IMR-90 (cell line): ENCODE data around the gene TMED4. TPM values are rescaled to one million over a fixed set of nuclear protein-coding genes. Genes with fewer than 3 reads are reported as not detected.

Experiments used
- ATAC-seq: fragments of 200-7000 bp; cut with Tn5 transposase; 2 replicates; pipeline ENCODE4 v1.9.1; 2020; ENCODE audit warnings: low read depth, mild to moderate bottlenecking, moderate library complexity
- BruUV-seq: library from RNA; stranded (reverse); fragments of 400-500 nt; replicated peaks from 2 replicates; lab custom pipeline; 2021; lab: Mats Ljungman, UMichigan
- CTCF ChIA-PET: fragments of 300-600 bp; formaldehyde crosslinking; extraction: SDS; loops from one replicate; lab custom pipeline; 2021; ENCODE audit warnings: antibody characterized with exemption; lab: Yijun Ruan, JAX
- POLR2A ChIA-PET: fragments of 300-600 bp; sonication (Branson Sonifier 250); formaldehyde crosslinking; loops from one replicate; lab custom pipeline; 2022; ENCODE audit warnings: antibody characterized with exemption; ENCODE audit not compliant: unreplicated experiment; lab: Charles Lee
- DNase-seq: peaks from one replicate; pipeline ENCODE4 v3.0.0; 2013
- H2AFZ ChIP-seq: replicated peaks from 2 replicates; pipeline ENCODE3; 2013; ENCODE audit warnings: low read length, mild to moderate bottlenecking; ENCODE audit not compliant: poor library complexity
- H2AK5ac ChIP-seq: 2 replicates; pipeline ENCODE4 v1.6.1; 2013; ENCODE audit warnings: low read depth, low read length, inconsistent platforms
- H2AK9ac ChIP-seq: replicated peaks from 2 replicates; pipeline ENCODE3; 2013; ENCODE audit warnings: mild to moderate bottlenecking, low read depth, low read length, moderate library complexity; ENCODE audit not compliant: poor library complexity
- H2BK120ac ChIP-seq: 2 replicates; pipeline ENCODE4 v1.6.1; 2013; ENCODE audit warnings: low read depth, low read length, inconsistent platforms
- H2BK15ac ChIP-seq: 3 replicates; pipeline ENCODE4 v1.6.1; 2013; ENCODE audit warnings: low read depth, low read length, inconsistent platforms
- H2BK20ac ChIP-seq: 2 replicates; pipeline ENCODE4 v1.6.1; 2013; ENCODE audit warnings: low read depth, mild to moderate bottlenecking, inconsistent platforms, low read length, moderate library complexity
- H2BK5ac ChIP-seq: 2 replicates; pipeline ENCODE4 v1.6.1; 2013; ENCODE audit warnings: mild to moderate bottlenecking, low read depth, low read length, inconsistent platforms; ENCODE audit not compliant: poor library complexity, severe bottlenecking
- H3K14ac ChIP-seq: replicated peaks from 2 replicates; pipeline ENCODE4 v1.6.1; 2013; ENCODE audit warnings: low read depth, low read length, inconsistent platforms
- H3K18ac ChIP-seq: 2 replicates; pipeline ENCODE4 v1.6.1; 2013; ENCODE audit warnings: low read depth, low read length, control low read depth
- H3K23ac ChIP-seq: 2 replicates; pipeline ENCODE4 v1.6.1; 2013; ENCODE audit warnings: low read depth, low read length, inconsistent platforms
- H3K27ac ChIP-seq: 2 replicates; pipeline ENCODE4 v1.5.1; 2013; ENCODE audit warnings: mild to moderate bottlenecking, control low read depth, low read length; ENCODE audit not compliant: insufficient read depth
- H3K27me3 ChIP-seq: 2 replicates; pipeline ENCODE4 v1.6.1; 2013; ENCODE audit warnings: low read length; ENCODE audit not compliant: control insufficient read depth, insufficient read depth
- H3K36me3 ChIP-seq: 2 replicates; pipeline ENCODE4 v1.6.1; 2013; ENCODE audit warnings: low read length, mixed read lengths; ENCODE audit not compliant: control insufficient read depth, insufficient read depth
- H3K4ac ChIP-seq: 2 replicates; pipeline ENCODE4 v1.6.1; 2013; ENCODE audit warnings: low read depth, low read length, inconsistent platforms
- H3K4me1 ChIP-seq: 2 replicates; pipeline ENCODE4 v1.6.1; 2013; ENCODE audit warnings: low read length, mixed read lengths; ENCODE audit not compliant: control insufficient read depth, insufficient read depth
- H3K4me2 ChIP-seq: 2 replicates; pipeline ENCODE4 v1.6.1; 2013; ENCODE audit warnings: low read depth, mild to moderate bottlenecking, control low read depth, low read length, moderate library complexity
- H3K4me3 ChIP-seq: 2 replicates; pipeline ENCODE4 v1.5.1; 2013; ENCODE audit warnings: low read depth, mild to moderate bottlenecking, control low read depth, low read length, moderate library complexity; ENCODE audit not compliant: insufficient read depth
- H3K56ac ChIP-seq: 2 replicates; pipeline ENCODE4 v1.6.1; 2013; ENCODE audit warnings: low read length, inconsistent platforms; ENCODE audit not compliant: insufficient read depth; ENCODE audit errors: extremely low read depth
- H3K79me1 ChIP-seq, 2 experiments: 2 replicates each; pipeline ENCODE4 v1.6.1; 2013; ENCODE audit warnings: low read length in 2 of 2, inconsistent platforms in 1 of 2, low read depth in 1 of 2
- H3K9ac ChIP-seq: 2 replicates; pipeline ENCODE4 v1.6.1; 2013; ENCODE audit warnings: low read depth, low read length, control low read depth
- H3K9me1 ChIP-seq: 2 replicates; pipeline ENCODE4 v1.6.1; 2013; ENCODE audit warnings: low read length, inconsistent platforms; ENCODE audit not compliant: insufficient read depth
- H3K9me3 ChIP-seq: 2 replicates; pipeline ENCODE4 v1.6.1; 2013; ENCODE audit warnings: low read length; ENCODE audit not compliant: control insufficient read depth, insufficient read depth
- H4K20me1 ChIP-seq: 2 replicates; pipeline ENCODE4 v1.6.1; 2013; ENCODE audit warnings: low read length, inconsistent platforms; ENCODE audit not compliant: insufficient read depth
- H4K5ac ChIP-seq: 2 replicates; pipeline ENCODE4 v1.6.1; 2013; ENCODE audit warnings: mild to moderate bottlenecking, low read depth, low read length, control low read depth
- H4K8ac ChIP-seq, 2 experiments: 2 replicates each; pipeline ENCODE4 v1.6.1; 2013; ENCODE audit warnings: low read depth in 2 of 2, low read length in 2 of 2, control low read depth in 1 of 2, inconsistent platforms in 1 of 2
- H4K91ac ChIP-seq: 2 replicates; pipeline ENCODE4 v1.6.1; 2013; ENCODE audit warnings: low read depth, low read length, inconsistent platforms; ENCODE audit not compliant: insufficient read depth
- BHLHE40 ChIP-seq: fragments of 150-350 bp; IDR thresholded peaks from 2 replicates; pipeline ENCODE4 v1.6.1; 2016; ENCODE audit warnings: mild to moderate bottlenecking, low read depth, low read length
- CEBPB ChIP-seq: IDR thresholded peaks from 2 replicates; pipeline ENCODE4 v1.6.1; 2012; ENCODE audit warnings: low read depth, low read length, improper control_type of control experiment
- CHD1 ChIP-seq: IDR thresholded peaks from 2 replicates; pipeline ENCODE4 v1.6.1; 2012; ENCODE audit warnings: low read depth, low read length, improper control_type of control experiment
- FOS ChIP-seq: fragments of 150-350 bp; IDR thresholded peaks from 2 replicates; pipeline ENCODE4 v1.6.1; 2016; ENCODE audit warnings: low read depth, low read length
- MAFK ChIP-seq: IDR thresholded peaks from 2 replicates; pipeline ENCODE4 v1.6.1; 2012; ENCODE audit warnings: low read depth, low read length, improper control_type of control experiment
- MAZ ChIP-seq: IDR thresholded peaks from 2 replicates; pipeline ENCODE4 v1.6.1; 2012; ENCODE audit warnings: low read depth, mild to moderate bottlenecking, low read length, improper control_type of control experiment, moderate library complexity, borderline replicate concordance
- MXI1 ChIP-seq: IDR thresholded peaks from 2 replicates; pipeline ENCODE4 v1.6.1; 2012; ENCODE audit warnings: low read depth, mild to moderate bottlenecking, low read length, moderate library complexity, borderline replicate concordance
- NFE2L2 ChIP-seq: fragments of 150-350 bp; IDR thresholded peaks from 2 replicates; pipeline ENCODE4 v1.6.1; 2016; ENCODE audit warnings: low read depth, mild to moderate bottlenecking, low read length
- POLR2A ChIP-seq: IDR thresholded peaks from 2 replicates; pipeline ENCODE4 v1.6.1; 2012; ENCODE audit warnings: mild to moderate bottlenecking, low read depth, low read length
- RAD21 ChIP-seq: IDR thresholded peaks from 2 replicates; pipeline ENCODE4 v1.6.1; 2012; ENCODE audit warnings: low read length, improper control_type of control experiment
- RCOR1 ChIP-seq: IDR thresholded peaks from 2 replicates; pipeline ENCODE4 v1.6.1; 2012; ENCODE audit warnings: mild to moderate bottlenecking, low read length, improper control_type of control experiment; ENCODE audit not compliant: insufficient replicate concordance
- RFX5 ChIP-seq: IDR thresholded peaks from 2 replicates; pipeline ENCODE4 v1.8.0; 2012; ENCODE audit warnings: low read depth, mild to moderate bottlenecking, low read length, moderate library complexity
- SMC3 ChIP-seq: fragments of 150-350 bp; IDR thresholded peaks from 2 replicates; pipeline ENCODE4 v1.6.1; 2016; ENCODE audit warnings: low read depth, mild to moderate bottlenecking, antibody characterized with exemption, low read length, moderate library complexity
- USF2 ChIP-seq: fragments of 150-350 bp; IDR thresholded peaks from 2 replicates; pipeline ENCODE4 v1.6.1; 2017; ENCODE audit warnings: mild to moderate bottlenecking, antibody characterized with exemption, low read length, low read depth
- WGBS, 2 experiments: methylation state at CpG; one replicate each; pipeline versions ENCODE4 v1.1.5 to v1.1.7; 2013; ENCODE audit warnings: missing lambda C conversion rate in 2 of 2; ENCODE audit not compliant: insufficient read length in 1 of 2; ENCODE audit errors: extremely low coverage in 2 of 2; 5-methylcytosine and 5-hydroxymethylcytosine counted together
- dilution Hi-C: fragments of 300-500 bp; cut with HindIII; formaldehyde crosslinking; loops from one replicate; pipeline ENCODE4 v1.14.3; 2018; ENCODE audit warnings: low sequenced_read_pairs; ENCODE audit not compliant: unreplicated experiment
- in situ Hi-C: fragments of 300-500 bp; cut with MboI; formaldehyde crosslinking; loops from 3 replicates; pipeline ENCODE4 v1.14.3; 2019; ENCODE audit warnings: low sequenced_read_pairs, inconsistent platforms, mixed read lengths
- intact Hi-C: fragments of 100-400 bp; cut with micrococcal nuclease; formaldehyde crosslinking; loops from 2 replicates; pipeline ENCODE4 v1.10.0; 2022
- polyA plus RNA-seq, 3 experiments: library from polyadenylated mRNA; depleted of rRNA; stranded (reverse); fragments of >200 nt; gene quantifications; 2 replicates each; pipeline ENCODE4 v1.2.3, GENCODE V29; 2012; ENCODE audit warnings: low replicate concordance in 1 of 3
- total RNA-seq: library from RNA; depleted of rRNA; stranded (reverse); fragments of >200 nt; gene quantifications from 2 replicates; pipeline ENCODE4 v1.2.3, GENCODE V29; 2012
- TF ChIP-seq, protein P1 (sequence below): conservative IDR thresholded peaks from 2 replicates; pipeline ENCODE4 v1.5.1; 2012; ENCODE audit warnings: mild to moderate bottlenecking, low read depth, low read length, improper control_type of control experiment
- TF ChIP-seq, protein P2 (sequence below): fragments of 150-350 bp; IDR thresholded peaks from 2 replicates; pipeline ENCODE4 v1.6.1; 2016; ENCODE audit warnings: low read depth, mild to moderate bottlenecking, low read length, moderate library complexity, borderline replicate concordance

Gene TMED4
- total and polyA plus RNA-seq, 2 of the 4 experiments (the other 2 are of a cell fraction): 58.6 to 92.7 TPM

GRCh38 chr7:44548893-44549292 lies 33.1 kb downstream of the TMED4 start:
- Histone ChIP-seq H4K5ac (no peak overlapping the region), H3K27ac (no peak overlapping the region), H3K14ac (no peak overlapping the region), H3K18ac (no peak overlapping the region), H3K9me3 (peaks cover 3% of the 10 kb centered on the region), H2BK5ac (no peak overlapping the region), H3K79me1 (no peaks in the 10 kb centered on the region), H2AK5ac (no peak overlapping the region), H4K91ac (no peak overlapping the region), H3K4me1 (no peaks in the 10 kb centered on the region), H4K20me1 (no peaks in the 10 kb centered on the region), H3K4me3 (no peak overlapping the region), H2BK15ac (no peak overlapping the region), H2AFZ (no peak overlapping the region), H3K56ac (no peak overlapping the region), H3K27me3 (peaks cover 16% of the 10 kb centered on the region), H2AK9ac (no peak overlapping the region), H4K8ac (no peak overlapping the region), H2BK120ac (no peak overlapping the region), H3K9ac (no peak overlapping the region), H3K4ac (no peak overlapping the region), H3K4me2 (no peak overlapping the region), H3K36me3 (no peaks in the 10 kb centered on the region), H2BK20ac (no peak overlapping the region), H3K9me1 (no peaks in the 10 kb centered on the region), H3K23ac (no peak overlapping the region)
- intact Hi-C loops: no loop called here
- no TSS peak for BruUV-seq
- in situ Hi-C loops: no loop called here
- DNase-seq (no peak), ATAC-seq (no peak)
- ChIA-PET CTCF (interaction anchor here (1.0 to 2.0 kb wide), 3 partner anchors 14 to 17 kb away, joined by 3 to 4 read pairs (median 4); no protein-coding TSS in a partner anchor), POLR2A (no interaction called here)
- WGBS, 2 experiments: no CpG with 5 or more reads among the region's 3 CpGs
- dilution Hi-C loops: no loop called here
- TF ChIP-seq USF2: no peak
- TF ChIP-seq BHLHE40: no peak
- no peak for TF ChIP-seq POLR2A
- TF ChIP-seq NFE2L2: no peak
- TF ChIP-seq, protein P1, sequence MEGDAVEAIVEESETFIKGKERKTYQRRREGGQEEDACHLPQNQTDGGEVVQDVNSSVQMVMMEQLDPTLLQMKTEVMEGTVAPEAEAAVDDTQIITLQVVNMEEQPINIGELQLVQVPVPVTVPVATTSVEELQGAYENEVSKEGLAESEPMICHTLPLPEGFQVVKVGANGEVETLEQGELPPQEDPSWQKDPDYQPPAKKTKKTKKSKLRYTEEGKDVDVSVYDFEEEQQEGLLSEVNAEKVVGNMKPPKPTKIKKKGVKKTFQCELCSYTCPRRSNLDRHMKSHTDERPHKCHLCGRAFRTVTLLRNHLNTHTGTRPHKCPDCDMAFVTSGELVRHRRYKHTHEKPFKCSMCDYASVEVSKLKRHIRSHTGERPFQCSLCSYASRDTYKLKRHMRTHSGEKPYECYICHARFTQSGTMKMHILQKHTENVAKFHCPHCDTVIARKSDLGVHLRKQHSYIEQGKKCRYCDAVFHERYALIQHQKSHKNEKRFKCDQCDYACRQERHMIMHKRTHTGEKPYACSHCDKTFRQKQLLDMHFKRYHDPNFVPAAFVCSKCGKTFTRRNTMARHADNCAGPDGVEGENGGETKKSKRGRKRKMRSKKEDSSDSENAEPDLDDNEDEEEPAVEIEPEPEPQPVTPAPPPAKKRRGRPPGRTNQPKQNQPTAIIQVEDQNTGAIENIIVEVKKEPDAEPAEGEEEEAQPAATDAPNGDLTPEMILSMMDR: no peak
- TF ChIP-seq RCOR1: no peak
- no peak for TF ChIP-seq MAFK
- no peak for TF ChIP-seq CEBPB
- no peak for TF ChIP-seq RFX5
- TF ChIP-seq MAZ: no peak
- TF ChIP-seq RAD21: no peak
- TF ChIP-seq, protein P2, sequence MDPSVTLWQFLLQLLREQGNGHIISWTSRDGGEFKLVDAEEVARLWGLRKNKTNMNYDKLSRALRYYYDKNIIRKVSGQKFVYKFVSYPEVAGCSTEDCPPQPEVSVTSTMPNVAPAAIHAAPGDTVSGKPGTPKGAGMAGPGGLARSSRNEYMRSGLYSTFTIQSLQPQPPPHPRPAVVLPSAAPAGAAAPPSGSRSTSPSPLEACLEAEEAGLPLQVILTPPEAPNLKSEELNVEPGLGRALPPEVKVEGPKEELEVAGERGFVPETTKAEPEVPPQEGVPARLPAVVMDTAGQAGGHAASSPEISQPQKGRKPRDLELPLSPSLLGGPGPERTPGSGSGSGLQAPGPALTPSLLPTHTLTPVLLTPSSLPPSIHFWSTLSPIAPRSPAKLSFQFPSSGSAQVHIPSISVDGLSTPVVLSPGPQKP: no peak
- TF ChIP-seq FOS: no peak
- TF ChIP-seq MXI1: no peak
- TF ChIP-seq CHD1: no peak
- no peak for TF ChIP-seq SMC3
